GM19463 (cell line): ENCODE measurements around the gene EML3.
"Not testable (repeated sequence)": the region's sequence is repeated elsewhere in the genome, so short reads cannot be mapped to it uniquely, and the experiment has no call there.

ENCODE experiments used
- ATAC-seq: cut with Tn5 transposase; IDR thresholded peaks from one replicate; pipeline ENCODE4 v1.9.1; 2021; ENCODE audit warnings: mild to moderate bottlenecking, moderate library complexity; ENCODE audit not compliant: unreplicated experiment

EML3 gene

DNA sequence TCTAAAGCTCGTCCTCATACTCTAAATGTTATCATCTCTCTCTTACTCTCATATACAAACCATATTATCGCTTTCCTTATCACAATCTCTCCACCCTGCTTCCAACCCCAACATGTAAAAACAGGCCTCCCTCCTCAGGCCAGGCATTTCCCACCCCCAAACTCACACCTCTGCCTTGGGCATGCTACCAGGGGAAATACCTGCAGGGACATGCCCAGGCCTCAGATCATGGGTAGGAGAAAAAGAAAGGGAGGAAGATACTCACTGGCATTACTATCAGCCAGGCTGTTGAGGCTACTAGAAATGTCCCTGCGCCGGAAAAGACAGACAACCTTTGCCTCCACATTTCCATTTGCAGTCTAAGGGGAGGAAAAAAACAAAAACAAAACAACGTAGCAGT is 12.7 kb downstream of the EML3 start:
- ATAC-seq, result no peak

GRCh38 chr11:62599069-62599696 is 13.4 kb downstream of the EML3 start:
- peak; percentile 54 for ATAC-seq

DNA sequence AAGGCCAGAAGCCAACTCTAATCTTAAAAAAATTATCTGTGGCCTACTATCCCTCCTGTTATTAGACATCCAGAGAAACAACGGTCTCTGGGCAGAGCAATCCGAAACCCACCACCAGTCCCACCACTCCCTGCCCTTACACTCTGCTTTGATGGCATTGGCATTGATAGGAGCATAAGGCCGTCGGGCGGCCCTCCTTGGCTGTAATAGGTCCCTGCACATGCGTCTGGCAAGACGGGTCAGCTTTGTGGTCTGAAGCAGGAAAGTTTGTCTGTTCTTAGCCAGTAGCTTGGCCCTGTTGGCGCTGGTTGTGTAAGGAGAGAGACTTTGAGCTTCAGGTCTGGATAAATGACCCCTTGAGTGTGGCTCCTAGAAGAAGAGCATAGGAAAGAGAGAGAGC is 17.5 kb downstream of the EML3 start:
- ATAC-seq, result no peak

DNA sequence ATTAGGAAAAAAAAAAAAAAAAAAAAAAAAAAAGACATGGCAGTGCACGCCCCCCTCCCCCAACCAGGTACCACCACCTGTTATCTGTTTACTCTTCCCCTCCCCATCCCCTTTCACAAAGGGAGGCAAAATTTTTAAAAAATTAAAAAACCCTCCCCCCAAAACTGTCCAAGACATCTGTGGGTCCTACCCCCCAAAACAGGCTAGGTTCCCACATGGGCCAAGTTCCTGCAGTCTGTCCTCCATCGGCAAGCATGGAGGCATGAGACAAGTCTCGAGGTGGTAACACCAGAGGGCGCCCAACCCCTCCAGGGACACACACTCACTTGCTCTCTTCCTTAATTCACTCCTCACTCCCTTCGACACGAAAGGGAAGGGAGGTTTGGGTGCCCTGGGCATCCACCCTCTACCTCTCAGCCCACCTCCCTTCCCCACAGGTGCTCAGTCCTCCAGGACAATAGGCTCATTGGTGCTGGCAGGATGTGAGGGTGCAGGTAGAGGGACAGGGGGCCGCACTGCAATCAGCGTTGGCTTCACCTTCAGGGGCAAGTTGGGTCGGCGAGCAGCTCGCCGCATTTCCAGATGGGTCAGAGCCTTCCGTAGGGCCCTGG is 19.0 kb downstream of the EML3 start:
- ATAC-seq, result no peak

DNA sequence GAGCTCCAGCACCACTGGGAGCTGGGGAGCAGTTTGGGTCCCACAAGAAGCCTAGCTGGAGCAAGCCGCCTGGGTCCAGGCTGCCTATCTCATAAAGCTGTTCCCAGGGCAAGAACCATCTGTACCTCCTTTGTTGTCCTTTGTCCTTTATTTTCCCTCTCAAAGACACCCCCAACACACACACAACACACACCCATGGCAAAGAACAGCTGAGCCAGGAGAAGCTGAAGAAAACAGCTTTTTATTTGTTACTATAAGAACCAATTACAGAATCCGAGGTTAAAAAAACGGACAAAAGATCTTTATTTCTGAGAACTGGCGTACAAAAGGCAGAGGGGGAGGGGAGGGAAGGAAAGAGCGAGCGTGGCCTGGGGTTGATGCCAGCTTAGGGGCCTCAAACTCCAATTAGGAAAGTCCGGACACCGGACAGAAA is 19.6 kb downstream of the EML3 start:
- no peak for ATAC-seq

DNA sequence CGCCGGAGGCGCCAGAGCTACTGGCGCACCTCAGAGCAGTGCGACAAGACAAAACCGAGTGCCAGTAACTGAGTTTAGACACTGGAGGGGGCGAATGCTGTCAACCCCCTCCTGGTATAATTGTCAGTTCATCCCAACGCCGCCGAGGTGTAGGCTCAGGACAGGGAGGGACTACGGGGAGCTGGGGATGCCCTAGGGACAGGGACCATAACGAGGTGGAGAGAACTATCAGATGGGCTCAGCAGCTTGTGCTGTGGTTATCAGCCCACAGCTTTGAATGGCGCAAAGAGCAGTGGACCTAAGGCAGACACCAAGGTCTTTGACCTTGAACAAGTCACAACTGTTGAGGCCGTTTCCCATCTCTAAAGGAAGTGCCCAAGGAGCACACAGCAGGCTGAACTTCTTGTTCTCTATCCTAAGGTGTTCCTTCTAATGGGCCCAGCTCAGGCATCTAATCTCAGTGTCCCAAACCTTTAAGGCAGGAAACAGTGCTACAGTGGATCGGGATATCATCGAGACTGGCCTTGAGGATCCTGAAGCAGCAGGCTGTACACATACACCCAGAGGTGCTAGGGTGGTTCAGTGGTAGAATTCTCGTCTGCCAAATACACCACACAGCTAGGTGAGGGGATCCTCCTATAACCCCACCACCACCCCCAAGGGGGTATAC is 20.3 kb downstream of the EML3 start:
- ATAC-seq, result no peak

DNA sequence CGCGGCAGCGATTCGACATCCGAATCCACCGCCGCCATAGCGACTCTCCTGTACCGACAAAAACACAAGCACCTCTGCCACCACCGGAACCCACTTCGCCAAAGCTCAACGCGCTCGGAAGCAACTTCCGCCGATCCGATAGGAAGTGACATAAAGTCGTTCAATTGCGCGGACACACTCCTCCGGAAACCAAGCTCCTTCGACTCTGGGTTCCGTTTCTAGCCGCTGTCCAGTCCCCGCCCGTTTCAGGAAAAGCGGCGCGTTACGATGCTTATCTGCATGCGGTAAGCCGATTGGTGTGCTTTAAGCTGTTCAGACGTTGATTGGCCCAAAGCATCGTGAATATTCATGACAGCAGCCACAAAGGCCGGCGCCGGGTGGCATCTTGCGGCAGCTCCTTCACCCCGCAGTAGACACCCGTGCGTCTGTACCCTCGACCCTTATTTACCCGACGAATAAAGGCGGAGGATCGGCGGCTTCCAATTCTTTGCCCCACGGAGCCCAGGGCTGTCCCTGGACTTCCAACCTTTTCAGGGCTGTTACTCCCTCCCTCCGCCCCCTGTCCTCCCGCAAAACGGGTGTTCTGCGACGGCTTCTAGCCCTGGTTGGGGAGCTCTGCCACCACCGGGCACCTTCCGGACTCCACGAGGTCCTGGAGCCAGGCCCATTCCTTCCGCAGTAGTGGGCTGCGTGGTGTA is 21.0 kb downstream of the EML3 start, which contains the start of gene TUT1:
TUT1 (minus strand) TSS at position 76 of the 698 bp plus-strand sequence; CDS start at position 38, 38 bp downstream.
- peak; percentile 93 for ATAC-seq

DNA sequence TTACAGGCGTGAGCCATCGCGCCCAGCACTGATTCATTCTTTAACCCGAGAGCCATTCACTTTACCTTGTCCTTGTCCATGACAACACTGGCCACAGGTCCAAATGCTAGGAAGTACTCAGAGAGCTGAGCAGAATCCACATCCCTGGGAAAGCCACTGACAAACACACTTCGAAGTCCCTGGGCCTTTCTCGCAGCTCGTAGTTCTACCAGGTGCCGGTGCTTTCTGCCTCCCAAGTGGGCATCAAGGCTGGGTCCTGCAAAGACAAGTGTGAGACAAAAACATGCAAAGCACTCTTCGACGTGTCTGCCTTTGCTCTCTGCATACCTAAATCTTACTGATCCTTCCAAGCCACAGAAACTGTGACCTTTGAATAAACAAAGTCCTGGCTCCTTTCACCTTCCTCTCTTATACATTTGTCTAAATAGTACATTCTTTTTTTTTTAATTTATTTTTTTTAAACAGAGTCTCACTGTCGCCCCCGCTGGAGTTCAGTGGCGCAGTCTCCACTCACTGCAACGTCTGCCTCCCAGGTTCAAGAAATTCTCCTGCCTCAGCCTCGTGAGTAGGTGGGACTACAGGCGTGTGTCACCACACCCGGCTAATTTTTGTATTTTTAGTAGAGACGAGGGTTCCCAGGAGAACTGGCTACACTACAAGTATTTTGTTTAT is 23.5 kb downstream of the EML3 start:
- ATAC-seq, result no peak

DNA sequence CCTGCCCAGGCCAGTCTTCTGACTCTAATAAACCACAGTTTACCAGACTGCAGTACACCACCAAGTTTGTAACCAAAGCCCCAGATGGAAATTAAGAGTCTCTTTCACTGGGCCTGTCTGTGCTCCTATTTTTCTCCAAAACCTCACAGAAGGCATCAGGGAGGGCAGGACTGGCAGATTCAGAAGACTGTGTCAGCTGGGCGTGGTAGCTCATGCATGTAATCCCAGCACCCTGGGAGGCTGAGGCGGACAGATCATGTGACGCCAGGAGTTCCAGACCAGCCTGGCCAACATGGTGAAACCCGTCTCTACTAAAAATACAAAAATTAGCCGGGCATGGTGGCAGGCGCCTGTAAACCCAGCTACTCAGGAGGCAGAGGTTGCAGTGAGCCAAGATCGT is 27.2 kb downstream of the EML3 start:
- not testable (repeated sequence) for ATAC-seq

DNA sequence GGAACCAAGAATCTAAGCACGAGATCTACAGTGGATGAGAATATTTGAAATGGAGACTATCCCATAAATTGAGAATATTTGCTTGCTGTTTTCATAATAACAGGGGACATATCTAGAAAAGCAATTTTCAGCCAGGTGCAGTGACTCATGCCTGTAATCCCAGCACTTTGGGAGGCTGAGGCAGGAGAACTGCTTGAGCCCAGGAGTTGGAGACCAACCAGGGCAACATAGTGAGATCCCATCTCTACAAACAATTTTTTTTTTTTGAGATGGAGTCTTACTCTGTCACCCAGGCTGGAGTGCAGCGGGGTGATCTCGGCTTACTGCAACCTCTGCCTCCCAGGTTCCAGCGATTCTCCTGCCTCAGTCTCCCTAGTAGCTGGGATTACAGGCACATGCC is 30.8 kb downstream of the EML3 start:
- not testable (repeated sequence) for ATAC-seq

DNA sequence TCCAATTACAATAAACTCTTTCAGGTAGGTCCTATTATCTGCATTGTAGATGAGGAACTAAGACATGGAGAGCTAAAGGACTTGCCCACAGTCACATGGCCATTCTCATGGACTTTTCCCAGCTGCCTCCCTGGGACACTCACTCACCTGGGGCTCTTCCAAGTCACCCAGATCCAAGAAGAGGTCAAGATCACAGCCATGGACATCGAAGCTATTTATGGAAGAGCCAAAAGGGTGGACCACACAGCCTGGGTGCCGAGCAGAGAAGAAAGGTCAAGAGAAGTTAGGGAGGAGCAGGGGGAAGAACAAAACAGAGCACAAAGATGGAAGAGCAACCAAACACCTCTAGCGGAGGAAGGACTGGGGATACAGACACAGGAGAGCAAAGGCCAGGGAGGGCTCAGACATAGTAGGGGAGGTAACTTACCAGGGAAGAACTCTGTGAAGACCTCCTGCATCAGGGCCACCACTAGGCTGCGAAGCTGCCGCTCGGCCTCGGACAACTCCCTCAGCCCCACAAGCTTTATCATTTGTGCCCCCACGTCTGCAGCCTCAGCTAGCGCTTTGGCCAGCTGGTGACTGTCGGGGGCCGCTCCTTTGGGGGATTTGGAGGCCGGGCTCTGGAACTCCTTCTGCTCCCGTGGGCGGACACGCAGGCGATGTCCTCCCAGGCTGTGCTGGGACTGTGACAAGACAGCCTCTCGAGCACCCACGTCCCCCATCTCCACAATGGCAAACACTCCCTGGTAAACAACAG is 31.4 kb downstream of the EML3 start:
- ATAC-seq, result no peak

- ATAC-seq, result no peak
Measured at GRCh38 chr11:62579252-62579651, 33.3 kb downstream of the EML3 start.

- no peak for ATAC-seq
Measured at GRCh38 chr11:62578541-62578940, 34.0 kb downstream of the EML3 start.

GRCh38 chr11:62577046-62577714 is 35.4 kb downstream of the EML3 start:
- ATAC-seq, result no peak

GRCh38 chr11:62575837-62576236 is 36.7 kb downstream of the EML3 start:
- no peak for ATAC-seq

- no peak for ATAC-seq
Measured at GRCh38 chr11:62575156-62575555, 37.4 kb downstream of the EML3 start.

DNA sequence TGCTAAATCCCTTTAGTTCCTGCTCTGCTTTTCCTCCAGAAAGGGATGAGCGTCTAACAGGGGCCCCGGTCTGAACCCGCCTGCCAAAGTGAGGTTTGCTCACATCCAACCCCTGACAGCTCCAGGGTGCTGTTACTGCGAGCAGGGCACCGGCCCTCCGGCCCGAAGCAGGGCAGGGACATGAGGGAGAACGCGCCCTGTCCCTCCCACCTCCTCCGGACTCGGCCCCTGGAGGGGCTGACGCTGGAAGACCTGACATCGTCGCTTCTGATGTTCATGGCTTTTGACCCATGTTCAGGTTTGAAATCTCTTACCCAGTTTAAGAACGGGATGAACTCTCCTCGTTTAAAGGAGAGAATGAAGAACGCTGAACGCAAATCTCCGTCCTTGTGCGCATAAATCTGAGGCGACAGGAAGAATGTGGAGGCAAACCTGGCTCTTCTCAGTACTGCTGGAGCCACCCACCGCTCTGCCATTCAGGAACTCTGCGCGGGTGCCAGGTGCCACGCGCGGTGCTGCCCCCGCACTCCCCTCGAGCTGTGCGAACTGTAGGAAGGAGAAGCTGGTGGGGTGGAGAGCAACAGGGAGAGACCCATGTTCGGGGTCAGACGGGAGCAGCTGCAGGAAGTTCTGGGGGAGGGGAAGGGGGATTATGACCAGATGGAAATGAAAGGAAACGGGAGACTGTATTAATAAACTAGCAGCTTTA is 38.1 kb downstream of the EML3 start:
- peak; percentile 13 for ATAC-seq

- ATAC-seq, result peak; percentile 89
Measured at GRCh38 chr11:62573592-62574362, 38.8 kb downstream of the EML3 start, which contains the start of gene EEF1G. TSS of gene EEF1G (minus strand) at chr11:62573891. CDS start at chr11:62573842, 49 bp downstream.
